IPS-NIHi11 (cell line): ENCODE data around the gene PRR15L.
"Not testable (repeated sequence)": the region's sequence is repeated elsewhere in the genome, so short reads cannot be mapped to it uniquely, and the experiment has no call there.

ENCODE experiments used
- DNase-seq: peaks from one replicate; pipeline ENCODE4 v3.0.0; 2012; ENCODE audit warnings: mixed read lengths, low spot score

The PRR15L gene

GRCh38 chr17:47935468-47935867, 22.2 kb downstream of the PRR15L start:
- not testable (repeated sequence) for DNase-seq

- no peak for DNase-seq
Observed at GRCh38 chr17:47934856-47935255, 22.8 kb downstream of the PRR15L start.

GRCh38 chr17:47931848-47932247, 25.8 kb downstream of the PRR15L start:
- DNase-seq: no peak

- DNase-seq: no peak
Observed at GRCh38 chr17:47929218-47930000, 28.3 kb downstream of the PRR15L start.

GRCh38 chr17:47928415-47928814, 29.3 kb downstream of the PRR15L start:
- DNase-seq: no peak

- no peak for DNase-seq
Observed at GRCh38 chr17:47927821-47928400, 29.8 kb downstream of the PRR15L start.

GRCh38 chr17:47925678-47925988, 32.0 kb downstream of the PRR15L start:
- no peak for DNase-seq

- no peak for DNase-seq
Observed at GRCh38 chr17:47924785-47925677, 32.7 kb downstream of the PRR15L start.

GRCh38 chr17:47919889-47920288, 37.8 kb downstream of the PRR15L start:
- not testable (repeated sequence) for DNase-seq

- no peak for DNase-seq
Observed at GRCh38 chr17:47918991-47919390, 38.7 kb downstream of the PRR15L start.

- DNase-seq: no peak
Observed at GRCh38 chr17:47918006-47918405, 39.7 kb downstream of the PRR15L start.

GRCh38 chr17:47917581-47917980, 40.1 kb downstream of the PRR15L start:
- no peak for DNase-seq

GRCh38 chr17:47916489-47917208, 41.0 kb downstream of the PRR15L start:
- no peak for DNase-seq

GRCh38 chr17:47915776-47916398, 41.8 kb downstream of the PRR15L start:
- no peak for DNase-seq

GRCh38 chr17:47914306-47914948, 43.3 kb downstream of the PRR15L start:
- DNase-seq: no peak

GRCh38 chr17:47913050-47913449, 44.6 kb downstream of the PRR15L start:
- DNase-seq: no peak

- DNase-seq: no peak
Observed at GRCh38 chr17:47907932-47908562, 49.6 kb downstream of the PRR15L start.

- no peak for DNase-seq
Observed at GRCh38 chr17:47906443-47906842, 51.2 kb downstream of the PRR15L start.

- no peak for DNase-seq
Observed at GRCh38 chr17:47905221-47905733, 52.4 kb downstream of the PRR15L start.

- DNase-seq: peak; percentile 72
Observed at GRCh38 chr17:47902039-47902744, 55.5 kb downstream of the PRR15L start.
